Measurements from ENCODE around the gene SOX5. TPM values are rescaled to one million over a fixed set of nuclear protein-coding genes. Genes with fewer than 3 reads are reported as not detected.

SOX5 gene
- total and polyA plus RNA-seq, 2 of the 8 experiments (the other 6 are each of a cell fraction or from before 2014, with no cell fraction given): 2.2 to 2.6 TPM

GRCh38 chr12:23648546-23648945 lies 300.9 kb downstream of the SOX5 start:
- no peak overlapping the region for H3K4ac ChIP-seq (replicated peaks; ENCODE audit: insufficient read length, low read depth, low read length)
- no peak overlapping the region for H2BK15ac ChIP-seq (ENCODE audit: low read length)
- CTCF ChIA-PET (ENCODE audit: partially characterized antibody): no interaction called here
- no peak overlapping the region for H3K18ac ChIP-seq (ENCODE audit: extremely low read depth, low read length)
- WGBS, 2 experiments (ENCODE audit: extremely low coverage in 1 of 2, insufficient coverage in 1 of 2, insufficient read length in 1 of 2, insufficient replicate concordance in 2 of 2, low coverage in 1 of 2, low lambda C conversion rate in 2 of 2, missing lambda C conversion rate in 1 of 2): 93% methylated on average over 1 of the region's 1 CpG; no CpG with 5 or more reads in 1 of the 2 experiments
- no peak overlapping the region for H2BK120ac ChIP-seq (replicated peaks; ENCODE audit: low read depth, low read length)
- POLR2A ChIA-PET (ENCODE audit: partially characterized antibody): interaction anchor here (1.6 kb wide), 1 partner anchor 11 kb away, joined by 4 read pairs; no protein-coding TSS in a partner anchor
- H3K9ac ChIP-seq (replicated peaks in 1 of 4; ENCODE audit: extremely low read depth in 1 of 4, low read depth in 3 of 4, low read length in 3 of 4): no peak overlapping the region
- DNase-seq (ENCODE audit: low read depth in 1 of 2, low spot score in 2 of 2) (no peak), FAIRE-seq (no peak)
- no peak overlapping the region for H3K14ac ChIP-seq (ENCODE audit: insufficient read length)
- H3K36me3 ChIP-seq (ENCODE audit: control insufficient read depth in 2 of 4, insufficient read depth in 4 of 4, low read length in 3 of 4): no peaks in the 10 kb centered on the region; a peak in 1 of 8 replicates
- H2AK5ac ChIP-seq (ENCODE audit: low read depth, low read length): no peak overlapping the region
- no peak overlapping the region for H2AFZ ChIP-seq (ENCODE audit: low read length)
- H4K8ac ChIP-seq (ENCODE audit: extremely low read depth, insufficient read depth, low read length): no peak overlapping the region
- H3K23me2 ChIP-seq (ENCODE audit: low read depth, low read length): peaks cover 2% of the 10 kb centered on the region; the same call in 1 of the 2 replicates
- H2BK20ac ChIP-seq (ENCODE audit: low read length): no peak overlapping the region
- H3K27me3 ChIP-seq (replicated peaks in 1 of 4; ENCODE audit: control insufficient read depth in 3 of 4, extremely low read depth in 1 of 4, insufficient read depth in 3 of 4, low read length in 3 of 4): no peaks in the 10 kb centered on the region
- H4K91ac ChIP-seq (replicated peaks; ENCODE audit: insufficient read length, low read length): no peak overlapping the region
- no peak overlapping the region for H4K5ac ChIP-seq (ENCODE audit: insufficient read length, low read depth, low read length)
- no peak overlapping the region for H3K4me2 ChIP-seq (ENCODE audit: insufficient read depth in 1 of 2, low read depth in 2 of 2, low read length in 2 of 2)
- H3K23ac ChIP-seq (ENCODE audit: insufficient read length): no peak overlapping the region
- no peak overlapping the region for H3K27ac ChIP-seq (ENCODE audit: low read depth, low read length)
- no peaks in the 10 kb centered on the region for H3K79me1 ChIP-seq (ENCODE audit: low read depth, low read length)
- H4K20me1 ChIP-seq (replicated peaks in 1 of 2; ENCODE audit: control insufficient read depth in 1 of 2, insufficient read depth in 2 of 2, low read length in 2 of 2): no peaks in the 10 kb centered on the region
- H3K4me3 ChIP-seq (ENCODE audit: extremely low read depth in 1 of 4, insufficient read depth in 2 of 4, low read depth in 3 of 4, low read length in 4 of 4): no peak overlapping the region
- no peaks in the 10 kb centered on the region for H3K79me2 ChIP-seq (ENCODE audit: control insufficient read depth in 1 of 2, insufficient read depth in 2 of 2, low read length in 2 of 2)
- no peak for TF ChIP-seq KDM1A (IDR thresholded peaks at IDR 0.05; ENCODE audit: borderline replicate concordance, low read length)
- TF ChIP-seq BRCA1 (IDR thresholded peaks at IDR 0.05; ENCODE audit: low read depth, low read length): no peak
- no peak for TF ChIP-seq NRF1 (IDR thresholded peaks at IDR 0.05; ENCODE audit: low read depth, low read length)
- H3K4me1 ChIP-seq (replicated peaks in 1 of 4; ENCODE audit: control insufficient read depth in 3 of 4, insufficient read depth in 4 of 4, low read length in 3 of 4): no peaks in the 10 kb centered on the region
- H2BK5ac ChIP-seq (ENCODE audit: low read depth, low read length): no peak overlapping the region
- H3K56ac ChIP-seq (replicated peaks; ENCODE audit: insufficient read length, low read depth, low read length): no peak overlapping the region
- H2BK12ac ChIP-seq (ENCODE audit: low read depth, low read length): no peak overlapping the region
- H3K9me3 ChIP-seq (ENCODE audit: insufficient read depth in 2 of 2, low read depth in 1 of 2, low read length in 1 of 2): no peaks in the 10 kb centered on the region
